Lower leg skin (tissue), 4 donors: ENCODE measurements around the gene DTX4. TPM values are rescaled to one million over a fixed set of nuclear protein-coding genes. Genes with fewer than 3 reads are reported as not detected.

ENCODE experiments used
- DNase-seq, 2 donors: peaks; one replicate each; pipeline ENCODE4 v3.0.0-alpha.2; 2019; ENCODE audit warnings: low spot score in 2 of 2
- H3K4me3 ChIP-seq: fragments of 200-600 bp; sonication (generic); 2 replicates; pipeline ENCODE4 v1.5.1; 2017; ENCODE audit warnings: mild to moderate bottlenecking, low read depth; ENCODE audit not compliant: poor library complexity, severe bottlenecking
- POLR2A ChIP-seq, 2 donors: fragments of 450-650 bp; IDR thresholded peaks; one replicate each; pipeline ENCODE4 v1.6.1; 2016 to 2017; ENCODE audit warnings: antibody characterized with exemption in 2 of 2, mild to moderate bottlenecking in 1 of 2, moderate library complexity in 1 of 2
- WGBS, 2 donors: methylation state at CpG; one replicate each; pipeline ENCODE4 v1.1.5; 2018; 5-methylcytosine and 5-hydroxymethylcytosine counted together
- intact Hi-C: fragments of 100-400 bp; cut with DNase I; formaldehyde crosslinking; loops from one replicate; pipeline ENCODE4 v1.15.0; 2023; ENCODE audit warnings: low total_unique reads
- total RNA-seq, 4 donors: library from RNA; depleted of rRNA; stranded (reverse); fragments of >200 nt; gene quantifications; one replicate each; pipeline ENCODE4 v1.1.0, GENCODE V29; 2016
- TF ChIP-seq, protein P1 (sequence below), 3 donors: fragments of 450-650 bp; IDR thresholded peaks; one replicate each; pipeline ENCODE4 v1.5.1; 2016; ENCODE audit warnings: antibody characterized with exemption in 3 of 3, mild to moderate bottlenecking in 3 of 3, moderate library complexity in 2 of 3

Gene DTX4
- total RNA-seq, 4 donors from 2014 or later: 1.2 to 6.4 (median 3.4) TPM

DNA sequence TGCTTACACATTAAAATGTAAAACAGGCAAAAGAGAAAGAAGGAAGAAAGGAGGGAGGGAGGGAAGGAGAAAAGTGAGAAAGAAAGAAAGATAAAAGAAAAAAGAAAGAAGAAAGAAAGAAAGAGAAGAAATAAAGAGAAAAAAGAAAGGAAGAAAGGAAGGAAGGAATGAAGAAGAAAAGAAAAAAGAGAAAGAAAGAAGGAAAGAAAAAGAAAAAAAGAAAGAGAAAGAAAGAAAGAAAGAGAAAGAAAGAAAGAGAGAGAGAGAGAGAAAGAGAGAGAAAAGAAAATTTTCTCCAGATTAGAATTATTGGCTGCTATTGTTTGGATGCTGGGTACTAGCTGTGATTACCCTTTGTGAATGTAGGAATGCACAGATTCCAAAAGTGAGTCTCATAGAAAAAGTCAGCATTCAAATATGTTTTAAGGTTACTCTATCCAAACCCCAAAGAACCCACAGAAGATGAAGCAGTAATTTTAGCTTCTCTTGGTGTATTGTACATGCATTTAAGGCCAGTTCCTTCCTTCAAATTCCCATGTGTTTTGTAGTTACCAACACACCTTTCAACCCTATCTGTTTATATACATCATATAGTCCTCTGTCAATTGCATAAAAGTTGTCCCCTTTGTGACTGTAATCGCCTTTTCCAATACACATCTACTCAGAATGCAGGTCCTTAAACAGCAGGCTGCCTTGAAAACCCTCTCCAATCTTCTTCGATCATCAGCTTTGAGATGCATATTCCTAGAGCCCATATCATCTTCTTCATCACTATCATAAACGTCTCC, 30.1 kb upstream of the DTX4 start:
- no peak for TF ChIP-seq POLR2A (IDR thresholded peaks at IDR 0.05)
- TF ChIP-seq, protein P1, sequence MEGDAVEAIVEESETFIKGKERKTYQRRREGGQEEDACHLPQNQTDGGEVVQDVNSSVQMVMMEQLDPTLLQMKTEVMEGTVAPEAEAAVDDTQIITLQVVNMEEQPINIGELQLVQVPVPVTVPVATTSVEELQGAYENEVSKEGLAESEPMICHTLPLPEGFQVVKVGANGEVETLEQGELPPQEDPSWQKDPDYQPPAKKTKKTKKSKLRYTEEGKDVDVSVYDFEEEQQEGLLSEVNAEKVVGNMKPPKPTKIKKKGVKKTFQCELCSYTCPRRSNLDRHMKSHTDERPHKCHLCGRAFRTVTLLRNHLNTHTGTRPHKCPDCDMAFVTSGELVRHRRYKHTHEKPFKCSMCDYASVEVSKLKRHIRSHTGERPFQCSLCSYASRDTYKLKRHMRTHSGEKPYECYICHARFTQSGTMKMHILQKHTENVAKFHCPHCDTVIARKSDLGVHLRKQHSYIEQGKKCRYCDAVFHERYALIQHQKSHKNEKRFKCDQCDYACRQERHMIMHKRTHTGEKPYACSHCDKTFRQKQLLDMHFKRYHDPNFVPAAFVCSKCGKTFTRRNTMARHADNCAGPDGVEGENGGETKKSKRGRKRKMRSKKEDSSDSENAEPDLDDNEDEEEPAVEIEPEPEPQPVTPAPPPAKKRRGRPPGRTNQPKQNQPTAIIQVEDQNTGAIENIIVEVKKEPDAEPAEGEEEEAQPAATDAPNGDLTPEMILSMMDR (IDR thresholded peaks at IDR 0.05): no peak
- intact Hi-C loops: no loop called here
- no peak for DNase-seq
- H3K4me3 ChIP-seq: peak overlapping the region; percentile 71
- WGBS, 2 donors: 0% methylated on average over 3 of the region's 3 CpGs

DNA sequence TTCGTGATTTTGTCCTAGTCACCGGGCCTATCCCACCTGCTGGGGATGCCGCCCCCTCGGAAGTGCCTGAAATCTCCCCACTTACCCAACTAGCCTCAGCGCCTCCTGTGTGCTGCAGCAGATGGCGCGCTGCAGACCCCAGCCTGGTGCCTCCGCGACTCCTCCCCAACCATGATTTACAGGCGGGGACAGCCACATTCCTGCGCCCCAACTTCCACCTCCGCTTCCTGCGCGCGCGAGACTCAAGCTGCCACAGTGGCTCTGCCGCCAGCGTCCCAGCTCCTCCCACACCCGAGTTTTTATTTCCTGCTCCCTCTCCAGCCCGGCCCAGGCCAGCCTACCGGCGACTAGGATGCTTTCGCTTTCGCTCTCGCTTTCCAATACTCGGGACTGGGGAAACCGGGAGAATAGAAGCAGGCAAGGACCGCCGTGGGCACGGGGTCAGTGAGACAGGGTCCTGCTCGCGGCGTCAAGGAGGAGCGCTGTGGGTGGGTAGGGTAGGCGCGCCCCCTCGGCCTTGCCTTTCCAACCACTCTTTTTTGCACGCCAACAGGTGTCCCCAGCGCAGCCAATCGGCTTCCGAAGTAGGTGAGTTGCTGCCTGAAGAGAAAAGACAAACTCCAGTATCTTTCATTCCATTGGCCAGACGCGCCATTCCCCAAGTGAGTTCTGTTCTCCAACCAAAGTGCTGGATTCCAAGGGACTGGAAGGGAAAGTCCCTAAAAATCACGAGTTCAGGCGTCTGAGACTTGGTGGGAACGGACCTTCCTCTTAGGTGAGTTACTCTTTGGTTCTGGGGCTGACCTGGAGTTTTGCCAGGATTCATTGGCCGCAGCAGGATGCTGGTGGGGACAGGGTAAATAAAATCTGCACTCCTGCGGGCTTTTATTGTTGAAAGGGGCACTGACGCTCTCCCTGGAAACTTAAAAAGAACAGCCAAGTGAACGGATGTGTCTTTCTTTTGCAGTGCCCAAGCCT, 29.1 kb upstream of the DTX4 start, which contains the start of gene FAM111A:
FAM111A (plus strand) TSS at position 327 of the 978 bp plus-strand sequence. CDS start 6,017 bp downstream, outside the sequence.
- TF ChIP-seq POLR2A (IDR thresholded peaks at IDR 0.05): no peak
- TF ChIP-seq, protein P1 (IDR thresholded peaks at IDR 0.05): no peak
- peak; percentile 89 to 98 for DNase-seq
- peak within 1 kb of the TSS; percentile 71 for H3K4me3 ChIP-seq
- 0% methylated on average over 50 of the region's 50 CpGs for WGBS, 2 donors
- intact Hi-C loops: no loop called here

DNA sequence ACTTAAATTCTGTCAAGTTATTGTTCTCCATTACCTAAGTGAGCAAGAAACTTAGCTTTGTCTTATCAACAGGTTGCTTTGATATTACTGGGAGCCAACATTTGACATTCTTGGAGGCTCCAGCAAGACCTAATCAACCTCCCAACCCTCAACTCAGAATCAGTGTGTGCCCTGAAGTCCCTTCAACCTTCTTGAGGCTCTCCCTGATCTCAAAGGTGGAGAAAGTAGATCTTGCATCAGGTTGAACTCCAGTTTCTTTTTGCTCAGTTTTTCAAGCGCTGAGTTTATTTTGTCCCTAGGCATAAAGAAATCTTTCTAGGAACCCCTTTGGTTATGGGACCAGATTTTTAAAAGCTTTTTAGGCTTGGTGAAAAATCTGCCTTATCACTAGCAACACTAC, 27.8 kb upstream of the DTX4 start:
- no peak for DNase-seq
- 85 to 91% methylated on average over 1 of the region's 1 CpG for WGBS, 2 donors
- H3K4me3 ChIP-seq: no peak overlapping the region
- intact Hi-C loops: no loop called here
- TF ChIP-seq, protein P1 (IDR thresholded peaks at IDR 0.05): no peak
- no peak for TF ChIP-seq POLR2A (IDR thresholded peaks at IDR 0.05)

DNA sequence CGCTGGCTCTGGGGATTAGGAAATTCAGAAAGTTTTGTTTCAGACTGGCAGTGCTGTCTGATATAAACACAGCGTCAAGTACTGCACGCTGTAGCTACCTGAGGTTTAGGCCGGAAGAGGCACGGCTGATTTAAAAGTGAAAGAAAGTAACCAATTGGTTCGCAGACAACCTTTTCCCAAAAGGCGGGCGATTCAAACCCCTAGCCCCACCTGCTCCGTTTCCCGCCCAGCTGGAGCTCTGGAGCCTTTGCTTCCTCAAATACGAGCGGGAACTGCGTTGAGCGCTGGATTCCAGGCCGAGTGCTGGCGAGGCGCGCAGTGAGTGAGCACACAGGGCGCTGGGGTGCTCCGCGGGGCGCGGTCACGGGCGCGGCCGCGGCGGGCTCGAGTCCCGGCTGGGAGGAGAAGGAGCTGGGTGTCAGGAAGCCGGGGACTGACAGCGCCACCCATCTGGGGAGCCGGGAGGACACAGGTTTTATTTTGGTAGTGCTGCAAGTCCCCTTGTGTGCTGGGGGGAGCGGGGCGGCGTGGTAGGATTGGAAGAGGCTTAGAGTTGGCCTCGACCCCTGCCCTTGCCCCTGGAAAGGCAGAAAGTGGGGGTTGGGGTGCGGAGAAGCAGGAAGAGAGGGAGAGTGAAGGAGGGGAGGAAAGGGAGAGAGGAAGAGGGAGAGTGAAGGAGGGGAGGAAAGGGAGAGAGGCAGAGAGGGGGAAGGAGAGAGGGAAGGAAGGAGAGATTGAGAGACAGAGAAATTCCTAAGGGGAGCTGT, 27.2 kb upstream of the DTX4 start:
- 4% methylated on average over 20 to 34 of the region's 39 CpGs for WGBS, 2 donors
- intact Hi-C loops: no loop called here
- TF ChIP-seq, protein P1 (IDR thresholded peaks at IDR 0.05): no peak
- no peak for TF ChIP-seq POLR2A (IDR thresholded peaks at IDR 0.05)
- H3K4me3 ChIP-seq: peak overlapping the region; percentile 33
- peak; percentile 83 to 96 for DNase-seq

DNA sequence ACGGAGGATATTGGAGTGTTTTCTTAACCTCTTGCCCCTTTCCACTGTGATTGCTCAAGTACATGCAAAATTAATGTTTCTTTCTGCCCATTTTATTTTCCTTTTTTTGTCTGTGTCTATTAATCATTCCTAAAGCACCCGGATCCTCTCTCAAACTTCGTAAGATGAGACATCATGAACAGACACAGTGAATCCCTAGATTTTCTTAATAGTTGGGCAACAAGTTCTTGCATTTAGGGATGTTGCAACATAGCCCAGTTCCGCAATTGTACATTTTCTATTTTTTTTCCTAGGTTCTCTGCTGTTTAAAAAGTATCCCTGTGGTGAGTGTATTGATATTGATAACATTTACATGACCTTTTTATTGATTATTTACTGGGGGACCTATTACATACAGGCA, 26.4 kb upstream of the DTX4 start:
- TF ChIP-seq POLR2A (IDR thresholded peaks at IDR 0.05): no peak
- TF ChIP-seq, protein P1 (IDR thresholded peaks at IDR 0.05): no peak
- DNase-seq: no peak
- no peak overlapping the region for H3K4me3 ChIP-seq
- 70 to 72% methylated on average over 4 of the region's 4 CpGs for WGBS, 2 donors
- intact Hi-C loops: no loop called here
